Stomach smooth muscle (tissue), 2 donors: Measurements from ENCODE around the gene IL23R.

Experiments used
- H3K27ac ChIP-seq: one replicate; pipeline ENCODE4 v1.7.0; 2013; ENCODE audit warnings: mild to moderate bottlenecking, low read length, inconsistent platforms
- H3K27me3 ChIP-seq, 2 donors: one replicate each; pipeline ENCODE4 v1.7.0; 2013; ENCODE audit warnings: low read length in 2 of 2; ENCODE audit not compliant: insufficient read depth in 2 of 2, control insufficient read depth in 1 of 2
- H3K36me3 ChIP-seq, 2 donors: one replicate each; pipeline ENCODE4 v1.7.0; 2013; ENCODE audit warnings: low read length in 2 of 2; ENCODE audit not compliant: control insufficient read depth in 2 of 2, insufficient read depth in 2 of 2
- H3K4me1 ChIP-seq: one replicate; pipeline ENCODE4 v1.7.0; 2013; ENCODE audit warnings: low read length; ENCODE audit not compliant: control insufficient read depth, insufficient read depth
- H3K4me3 ChIP-seq, 2 donors: one replicate each; pipeline ENCODE4 v1.7.0; 2013; ENCODE audit warnings: low read length in 2 of 2
- H3K9ac ChIP-seq, 2 donors: one replicate each; pipeline ENCODE4 v1.7.0; 2013; ENCODE audit warnings: low read length in 2 of 2, mild to moderate bottlenecking in 1 of 2
- H3K9me3 ChIP-seq, 2 donors: one replicate each; pipeline ENCODE4 v1.7.0; 2013; ENCODE audit warnings: low read length in 2 of 2; ENCODE audit not compliant: control insufficient read depth in 2 of 2
- donor health status: healthy.
- donor health status: Pancreatic carcinoma.

The IL23R gene

DNA sequence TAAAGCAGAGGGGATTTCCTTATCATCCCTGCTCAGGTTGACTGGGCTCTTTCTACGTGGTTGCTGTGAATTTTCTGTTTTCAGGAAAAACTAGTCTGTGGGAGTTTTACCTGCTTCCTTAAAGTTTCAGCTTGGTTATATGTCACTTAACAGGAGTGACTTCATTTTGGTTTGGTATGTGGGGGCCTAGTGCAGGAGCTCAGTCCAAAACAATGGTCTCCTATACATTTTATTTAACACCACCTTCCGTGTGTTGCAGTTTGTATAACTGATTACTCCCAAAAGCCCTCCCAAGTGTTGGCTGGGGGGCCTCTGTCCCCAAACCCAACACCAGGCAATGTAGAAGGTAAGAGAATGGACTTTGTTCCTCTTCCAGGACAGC, 5.3 kb downstream of the IL23R start:
- Histone ChIP-seq H3K27ac (no peak overlapping the region), H3K4me3 (no peak overlapping the region), H3K9me3 (no peaks in the 10 kb centered on the region), H3K36me3 (no peaks in the 10 kb centered on the region), H3K4me1 (no peaks in the 10 kb centered on the region), H3K27me3 (no peaks in the 10 kb centered on the region), H3K9ac (no peak overlapping the region)

DNA sequence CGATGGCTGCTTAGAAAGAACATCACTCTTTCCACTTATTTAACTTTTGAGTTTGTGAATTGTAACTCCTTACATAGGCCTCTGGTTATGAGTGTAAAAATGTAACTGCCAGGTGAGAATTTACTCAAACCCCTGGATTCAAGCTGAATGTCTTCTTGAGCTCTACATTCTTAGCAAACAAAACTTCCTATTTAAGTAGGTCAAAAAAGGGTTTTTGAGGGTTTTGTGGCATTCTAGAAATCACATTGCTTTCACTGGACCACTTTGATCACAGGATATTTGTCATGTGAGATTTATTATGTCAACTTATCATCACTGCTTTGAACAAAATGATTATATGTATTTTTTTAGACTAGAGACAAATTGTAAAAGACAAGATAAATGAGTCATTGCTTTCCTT, 5.7 kb downstream of the IL23R start:
- H3K36me3 ChIP-seq = no peaks in the 10 kb centered on the region
- H3K27me3 ChIP-seq = no peaks in the 10 kb centered on the region
- H3K9ac ChIP-seq = no peak overlapping the region
- no peaks in the 10 kb centered on the region for H3K4me1 ChIP-seq
- no peak overlapping the region for H3K27ac ChIP-seq
- no peak overlapping the region for H3K4me3 ChIP-seq
- no peaks in the 10 kb centered on the region for H3K9me3 ChIP-seq

DNA sequence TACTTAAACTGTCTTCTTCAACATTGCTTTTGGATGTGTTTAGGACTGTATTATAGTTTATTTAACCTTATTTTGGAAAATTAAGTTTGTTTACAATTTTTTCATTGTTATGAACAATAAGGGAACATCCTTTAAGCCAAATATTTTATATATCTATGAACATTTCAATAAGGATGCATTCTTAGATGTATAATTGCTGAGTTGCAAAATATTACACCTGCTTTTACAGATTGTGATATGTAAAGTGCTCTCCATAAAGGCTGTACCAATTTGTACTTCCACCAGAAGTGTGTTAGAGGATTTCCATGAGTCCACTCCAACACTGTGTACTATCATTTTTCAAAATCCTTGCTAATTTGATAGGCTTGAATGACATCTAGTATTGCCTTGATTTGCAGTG, 7.7 kb downstream of the IL23R start:
- Histone ChIP-seq H3K27ac (no peak overlapping the region), H3K4me1 (no peaks in the 10 kb centered on the region), H3K36me3 (no peaks in the 10 kb centered on the region), H3K9me3 (no peaks in the 10 kb centered on the region), H3K9ac (no peak overlapping the region), H3K4me3 (no peak overlapping the region), H3K27me3 (no peaks in the 10 kb centered on the region)

DNA sequence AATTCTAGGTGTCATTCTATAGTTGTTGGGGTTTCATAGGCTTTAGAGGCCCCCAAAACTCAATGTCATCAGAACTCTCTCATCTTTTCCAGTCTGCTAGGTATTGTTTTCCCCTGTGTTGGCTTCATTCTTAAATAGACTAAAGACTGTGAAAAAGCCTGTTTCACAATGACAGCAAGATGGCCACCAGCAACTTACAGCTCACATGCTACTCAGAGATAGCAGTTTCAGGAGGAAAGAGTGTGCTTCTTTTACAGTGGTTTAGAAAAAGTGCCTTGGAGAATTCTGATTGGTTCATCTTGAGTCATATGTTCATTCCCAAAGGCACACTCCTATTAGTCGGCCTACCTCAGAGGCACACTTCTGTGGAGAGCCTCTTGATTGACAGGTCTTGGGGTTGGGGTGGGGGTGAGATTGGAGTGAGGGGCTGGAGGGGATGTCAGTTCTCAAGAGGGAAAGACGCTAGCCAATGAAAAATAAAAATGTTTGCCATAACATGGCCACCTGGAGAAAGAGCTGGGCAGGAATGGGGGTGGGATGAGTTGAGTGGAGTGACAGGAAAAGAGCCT, 8.5 kb downstream of the IL23R start:
- H3K4me3 ChIP-seq = no peak overlapping the region
- no peaks in the 10 kb centered on the region for H3K9me3 ChIP-seq
- no peaks in the 10 kb centered on the region for H3K27me3 ChIP-seq
- no peak overlapping the region for H3K27ac ChIP-seq
- no peaks in the 10 kb centered on the region for H3K4me1 ChIP-seq
- no peak overlapping the region for H3K9ac ChIP-seq
- H3K36me3 ChIP-seq = no peaks in the 10 kb centered on the region

DNA sequence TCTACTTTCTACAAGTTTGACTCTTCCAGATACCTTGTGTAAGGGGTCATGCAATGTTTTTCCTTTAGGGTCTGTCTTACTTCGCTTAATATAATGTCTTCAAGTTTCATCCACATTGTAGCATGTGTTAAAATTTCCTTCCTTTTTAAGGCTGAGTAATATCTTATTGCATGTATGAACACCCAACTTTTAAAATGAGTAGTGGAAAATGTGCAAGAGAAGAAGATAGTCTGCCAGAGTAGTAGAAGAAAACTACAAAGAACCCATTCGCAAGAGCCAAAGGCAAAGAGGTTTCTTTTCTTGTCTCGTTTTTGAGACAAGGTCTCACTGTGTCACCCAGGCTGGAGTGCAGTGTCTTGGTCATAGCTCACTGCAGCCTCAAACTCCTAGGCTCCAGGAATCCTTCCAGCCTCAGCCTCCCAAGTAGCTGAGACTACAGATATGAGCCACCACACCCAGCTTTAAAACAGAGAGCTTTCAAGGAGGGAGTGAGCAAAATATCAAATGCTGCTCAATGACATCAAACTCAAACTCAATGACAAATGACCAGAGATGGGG, 9.4 kb downstream of the IL23R start:
- Histone ChIP-seq H3K9me3 (no peaks in the 10 kb centered on the region), H3K4me1 (no peaks in the 10 kb centered on the region), H3K9ac (no peak overlapping the region)

DNA sequence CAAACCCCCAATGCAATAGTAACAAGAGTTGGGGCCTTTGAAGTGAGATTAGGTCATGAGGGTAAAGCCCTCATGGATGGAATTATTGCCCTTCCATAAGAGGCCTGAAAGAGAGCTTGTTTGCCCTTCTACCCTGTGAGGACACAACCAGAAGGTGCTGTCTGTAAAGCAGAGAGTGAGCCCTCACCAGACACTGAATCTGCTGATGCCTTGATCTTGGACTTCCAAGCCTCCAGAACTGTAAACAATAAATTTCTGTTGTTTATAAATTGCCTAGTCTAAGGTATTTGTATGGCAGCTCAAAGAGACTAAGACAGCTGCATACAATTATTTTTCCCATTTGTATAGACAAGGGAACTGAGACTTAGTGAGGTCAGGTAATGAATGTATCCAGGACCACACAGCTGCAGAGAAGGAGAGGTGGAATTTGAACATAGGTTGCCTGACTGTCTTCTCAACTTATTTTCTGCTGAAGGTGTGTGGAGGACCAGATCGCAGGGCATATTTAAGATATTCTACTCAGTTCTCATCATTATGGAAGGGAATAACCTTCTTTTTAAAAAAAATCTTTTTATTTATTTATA, 18.7 kb downstream of the IL23R start:
- H3K4me3 ChIP-seq = no peak overlapping the region
- no peaks in the 10 kb centered on the region for H3K36me3 ChIP-seq
- H3K27me3 ChIP-seq = no peaks in the 10 kb centered on the region
- H3K9ac ChIP-seq = no peak overlapping the region
- no peak overlapping the region for H3K27ac ChIP-seq
- no peaks in the 10 kb centered on the region for H3K9me3 ChIP-seq
- H3K4me1 ChIP-seq = no peaks in the 10 kb centered on the region

More for the DNA sequence above, 9.4 kb downstream of the IL23R start:
- no peak overlapping the region for H3K27ac ChIP-seq
- no peaks in the 10 kb centered on the region for H3K27me3 ChIP-seq
- no peak overlapping the region for H3K4me3 ChIP-seq
- no peaks in the 10 kb centered on the region for H3K36me3 ChIP-seq

DNA sequence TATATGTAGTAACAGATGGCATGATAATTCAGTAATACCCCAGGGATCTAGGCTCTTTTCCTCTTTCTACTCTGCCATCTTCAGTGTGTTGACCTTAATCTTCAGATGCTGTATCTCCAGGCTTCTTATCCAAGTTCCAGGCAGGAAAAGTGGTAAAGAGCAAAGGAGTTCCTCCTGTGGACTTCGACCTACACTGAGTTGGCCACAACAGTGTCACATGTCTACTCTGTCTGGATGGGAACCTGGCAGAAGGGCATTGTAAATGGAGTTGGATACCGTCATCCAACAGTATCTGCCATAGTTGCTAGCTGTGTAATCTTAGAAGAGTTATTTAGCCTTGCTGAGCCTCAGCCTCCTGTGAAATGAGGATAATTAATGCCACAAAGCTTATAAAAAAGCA, 21.9 kb downstream of the IL23R start:
- Histone ChIP-seq H3K4me3 (no peak overlapping the region), H3K27me3 (no peaks in the 10 kb centered on the region), H3K27ac (no peak overlapping the region), H3K36me3 (no peaks in the 10 kb centered on the region), H3K9ac (no peak overlapping the region), H3K4me1 (no peaks in the 10 kb centered on the region), H3K9me3 (no peaks in the 10 kb centered on the region)

DNA sequence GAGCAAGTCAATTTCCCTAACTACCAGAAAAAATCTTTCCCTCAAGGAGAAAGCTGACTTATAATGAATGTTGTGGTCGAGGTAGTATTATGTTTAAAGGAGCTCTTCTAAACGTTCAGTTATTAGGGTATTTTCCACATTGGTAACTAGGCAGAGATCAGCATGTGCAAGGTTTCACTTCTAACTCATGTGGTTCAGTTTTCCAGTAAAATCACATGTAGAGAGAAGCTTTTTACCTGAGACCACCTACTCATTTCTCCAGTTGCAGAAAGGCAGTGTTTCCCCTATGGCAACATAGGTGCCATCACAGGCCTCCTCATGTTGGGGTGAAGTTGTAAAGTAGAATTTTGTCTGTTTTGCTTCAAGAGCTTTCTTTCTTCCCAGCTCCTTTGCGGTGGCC, 23.7 kb downstream of the IL23R start:
- Histone ChIP-seq H3K4me3 (no peak overlapping the region), H3K27ac (no peak overlapping the region), H3K36me3 (no peaks in the 10 kb centered on the region), H3K4me1 (no peaks in the 10 kb centered on the region), H3K9ac (no peak overlapping the region), H3K27me3 (no peaks in the 10 kb centered on the region), H3K9me3 (no peaks in the 10 kb centered on the region)

DNA sequence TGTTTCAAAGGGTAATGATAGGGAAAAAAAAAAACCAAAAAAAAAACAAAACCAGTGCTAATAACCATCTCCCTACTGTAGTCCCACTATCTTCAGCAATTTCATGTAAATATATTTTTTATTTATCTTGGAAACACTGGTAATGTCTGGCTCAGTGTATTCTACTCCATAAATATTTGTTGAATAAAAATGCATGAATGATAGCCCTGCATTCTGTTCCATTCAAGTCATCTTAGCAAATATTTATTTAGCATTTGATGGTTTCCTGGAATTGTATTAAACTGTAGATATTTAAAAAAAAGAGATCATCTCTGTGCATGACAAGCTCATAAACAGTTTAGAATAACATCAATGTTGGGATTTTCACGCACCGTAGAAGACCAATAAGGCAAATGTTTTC, 24.2 kb downstream of the IL23R start:
- Histone ChIP-seq H3K36me3 (no peaks in the 10 kb centered on the region), H3K4me1 (no peaks in the 10 kb centered on the region), H3K9ac (no peak overlapping the region), H3K4me3 (no peak overlapping the region), H3K27ac (no peak overlapping the region), H3K27me3 (no peaks in the 10 kb centered on the region), H3K9me3 (no peaks in the 10 kb centered on the region)

DNA sequence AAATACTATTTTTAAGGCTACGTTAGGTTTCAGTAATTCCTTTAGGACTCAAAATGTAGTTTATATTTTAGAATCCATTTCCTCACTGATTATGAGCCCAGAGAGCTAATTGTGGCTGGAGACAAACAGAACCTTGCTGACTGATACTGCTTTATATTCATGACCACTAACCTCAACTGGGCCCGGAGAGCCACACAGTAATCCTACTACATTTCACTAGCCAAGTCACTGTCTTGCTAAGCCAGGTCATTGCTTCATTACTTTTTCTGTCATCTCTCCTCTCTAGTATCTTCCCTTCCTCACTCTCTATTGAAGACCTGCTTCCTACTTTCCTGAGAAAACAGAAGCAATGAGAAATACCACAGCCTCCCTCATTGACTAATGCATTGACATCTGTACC, 24.7 kb downstream of the IL23R start:
- H3K27ac ChIP-seq = no peak overlapping the region
- H3K9ac ChIP-seq = no peak overlapping the region
- H3K36me3 ChIP-seq = no peaks in the 10 kb centered on the region
- no peaks in the 10 kb centered on the region for H3K4me1 ChIP-seq
- H3K27me3 ChIP-seq = no peaks in the 10 kb centered on the region
- no peak overlapping the region for H3K4me3 ChIP-seq
- no peaks in the 10 kb centered on the region for H3K9me3 ChIP-seq

DNA sequence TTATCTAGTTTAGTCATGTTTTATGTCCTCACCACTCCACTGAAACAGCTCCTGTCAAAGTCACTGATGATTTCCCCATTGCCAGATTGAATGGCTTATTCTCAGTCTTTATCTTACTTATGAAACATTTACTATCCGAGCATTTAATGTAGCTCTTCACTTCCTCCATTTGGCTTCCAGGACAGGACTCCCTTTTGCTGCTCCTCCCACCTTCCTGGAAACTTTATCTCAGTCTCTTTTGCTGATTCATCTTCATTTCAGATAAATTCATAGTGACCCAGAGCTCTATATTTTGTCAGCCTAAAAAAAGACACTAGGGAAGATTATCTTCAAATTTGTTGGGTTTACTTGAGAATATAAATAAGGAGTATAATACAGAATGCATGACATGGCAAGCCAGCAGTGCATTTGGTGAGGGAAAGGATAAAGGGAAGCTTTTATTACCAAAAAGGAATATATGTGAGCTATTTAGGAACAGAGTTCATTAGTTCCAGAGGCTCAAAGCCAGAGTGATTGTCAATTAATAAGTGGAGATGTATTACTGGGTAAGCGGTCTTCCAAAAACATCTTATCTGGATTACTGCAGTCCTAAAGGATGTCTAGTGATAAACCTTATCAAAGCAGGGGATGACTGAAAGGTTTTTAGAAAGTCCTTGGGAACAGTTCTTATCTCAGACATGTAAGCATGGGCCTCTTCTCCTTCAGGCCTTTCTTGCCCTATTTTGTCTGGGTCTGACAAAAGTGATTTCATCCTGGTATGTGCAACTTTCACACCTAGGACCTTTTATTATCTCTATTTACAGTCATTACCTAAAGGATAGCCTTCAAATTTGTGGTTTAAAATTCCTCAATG, 25.6 kb downstream of the IL23R start:
- no peaks in the 10 kb centered on the region for H3K36me3 ChIP-seq
- no peaks in the 10 kb centered on the region for H3K9me3 ChIP-seq
- no peaks in the 10 kb centered on the region for H3K27me3 ChIP-seq
- H3K4me3 ChIP-seq = no peak overlapping the region
- no peak overlapping the region for H3K27ac ChIP-seq
- no peaks in the 10 kb centered on the region for H3K4me1 ChIP-seq
- H3K9ac ChIP-seq = no peak overlapping the region
